Osteocyte (in vitro differentiated cells): ENCODE results near the gene OR4D6. TPM values are rescaled to one million over a fixed set of nuclear protein-coding genes. Genes with fewer than 3 reads are reported as not detected.

ENCODE experiments used
- DNase-seq: peaks from one replicate; pipeline ENCODE4 v3.0.0; 2021; ENCODE audit warnings: mixed read lengths; ENCODE audit not compliant: unreplicated experiment; ENCODE audit errors: extremely low spot score
- H3K27ac Mint-ChIP-seq: one replicate; pipeline ENCODE4 v1.8.0; 2021; ENCODE audit warnings: mild to moderate bottlenecking, mixed read lengths; ENCODE audit not compliant: unreplicated experiment
- H3K27me3 Mint-ChIP-seq: one replicate; pipeline ENCODE4 v1.8.0; 2021; ENCODE audit warnings: mixed read lengths; ENCODE audit not compliant: unreplicated experiment
- H3K36me3 Mint-ChIP-seq: one replicate; pipeline ENCODE4 v1.8.0; 2021; ENCODE audit warnings: mixed read lengths; ENCODE audit not compliant: unreplicated experiment
- H3K4me1 Mint-ChIP-seq: one replicate; pipeline ENCODE4 v1.8.0; 2021; ENCODE audit warnings: mixed read lengths; ENCODE audit not compliant: unreplicated experiment
- H3K4me3 Mint-ChIP-seq: one replicate; pipeline ENCODE4 v1.8.0; 2021; ENCODE audit warnings: mild to moderate bottlenecking, moderate library complexity, mixed read lengths; ENCODE audit not compliant: unreplicated experiment
- H3K9me3 Mint-ChIP-seq: one replicate; pipeline ENCODE4 v1.8.0; 2021; ENCODE audit warnings: mixed read lengths; ENCODE audit not compliant: unreplicated experiment
- CTCF ChIP-seq: fragments of 200-600 bp; sonication (generic); IDR thresholded peaks from 2 replicates; pipeline ENCODE4 v1.5.0; 2021; ENCODE audit warnings: antibody characterized with exemption, mild to moderate bottlenecking, moderate library complexity
- total RNA-seq: library from RNA; stranded (reverse); gene quantifications from 2 replicates; pipeline ENCODE4 v1.2.1, GENCODE V29; 2021

The OR4D6 gene
- total RNA-seq, 1 donor from 2014 or later: not detected

DNA sequence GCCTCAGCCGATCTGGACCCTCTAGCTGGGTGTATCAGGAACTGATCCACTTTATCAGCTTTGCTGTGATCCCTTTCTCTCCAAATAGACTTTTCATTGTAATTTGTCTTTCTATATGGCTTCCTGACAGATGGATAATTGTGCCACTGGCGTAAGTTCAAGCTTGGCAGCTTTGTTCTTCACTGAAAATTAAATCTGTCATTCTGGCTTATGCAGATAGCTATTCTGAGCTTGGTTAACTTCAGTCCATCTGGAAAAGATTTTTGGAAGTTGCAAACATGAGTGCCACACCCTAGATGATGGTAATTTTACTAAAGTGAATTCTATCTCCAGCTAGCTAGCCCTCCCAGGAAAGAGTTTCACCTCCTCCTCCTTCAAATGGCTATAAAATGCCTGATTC lies 38.6 kb upstream of the OR4D6 start:
- no peak overlapping the region for H3K27ac Mint-ChIP-seq
- H3K36me3 Mint-ChIP-seq: no peaks in the 10 kb centered on the region
- TF ChIP-seq CTCF: no peak
- H3K27me3 Mint-ChIP-seq: peaks cover 2% of the 10 kb centered on the region
- no peak overlapping the region for H3K4me3 Mint-ChIP-seq
- H3K9me3 Mint-ChIP-seq: no peaks in the 10 kb centered on the region
- DNase-seq: no peak
- no peaks in the 10 kb centered on the region for H3K4me1 Mint-ChIP-seq

DNA sequence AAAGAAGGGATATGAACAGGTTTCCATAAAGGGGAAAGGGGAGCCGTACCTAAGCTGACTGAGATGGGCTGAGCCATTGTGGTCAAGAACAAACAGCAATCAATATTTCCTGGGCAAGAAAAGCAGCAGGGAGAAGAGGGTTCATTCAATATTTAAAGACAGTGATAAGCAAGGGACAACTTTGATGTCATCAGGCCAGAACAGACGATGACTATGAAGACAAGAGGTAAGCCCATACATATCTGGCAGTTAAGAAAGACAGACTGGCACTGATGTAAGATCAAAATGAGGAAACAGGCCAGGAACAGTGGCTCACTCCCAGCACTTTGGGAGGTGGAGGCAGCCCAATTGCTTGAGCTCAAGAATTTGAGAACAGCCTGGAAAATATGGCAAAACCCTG lies 32.9 kb upstream of the OR4D6 start:
- no peak overlapping the region for H3K27ac Mint-ChIP-seq
- no peaks in the 10 kb centered on the region for H3K4me1 Mint-ChIP-seq
- no peak for TF ChIP-seq CTCF
- no peaks in the 10 kb centered on the region for H3K9me3 Mint-ChIP-seq
- no peak overlapping the region for H3K4me3 Mint-ChIP-seq
- peaks cover 17% of the 10 kb centered on the region for H3K27me3 Mint-ChIP-seq
- H3K36me3 Mint-ChIP-seq: no peaks in the 10 kb centered on the region
- no peak for DNase-seq

DNA sequence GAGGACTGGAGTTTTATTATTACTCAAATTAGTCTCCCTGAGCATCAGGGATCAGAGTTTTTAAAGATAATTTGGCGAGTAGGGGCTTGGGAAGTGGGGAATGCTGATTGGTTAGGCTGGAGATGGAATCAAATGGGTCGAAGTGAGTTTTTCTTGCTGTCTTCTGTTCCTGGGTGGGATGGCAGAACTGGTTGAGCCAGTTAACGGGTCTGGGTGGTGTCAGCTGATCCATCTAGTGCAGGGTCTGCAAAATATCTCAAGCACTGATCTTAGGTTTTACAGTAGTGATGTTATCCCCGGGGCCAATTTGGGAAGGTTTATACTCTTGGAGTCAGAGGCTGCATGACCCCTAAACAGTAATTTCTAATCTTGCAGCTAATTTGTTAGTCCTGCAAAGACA lies 31.6 kb upstream of the OR4D6 start:
- H3K27ac Mint-ChIP-seq: no peak overlapping the region

DNA sequence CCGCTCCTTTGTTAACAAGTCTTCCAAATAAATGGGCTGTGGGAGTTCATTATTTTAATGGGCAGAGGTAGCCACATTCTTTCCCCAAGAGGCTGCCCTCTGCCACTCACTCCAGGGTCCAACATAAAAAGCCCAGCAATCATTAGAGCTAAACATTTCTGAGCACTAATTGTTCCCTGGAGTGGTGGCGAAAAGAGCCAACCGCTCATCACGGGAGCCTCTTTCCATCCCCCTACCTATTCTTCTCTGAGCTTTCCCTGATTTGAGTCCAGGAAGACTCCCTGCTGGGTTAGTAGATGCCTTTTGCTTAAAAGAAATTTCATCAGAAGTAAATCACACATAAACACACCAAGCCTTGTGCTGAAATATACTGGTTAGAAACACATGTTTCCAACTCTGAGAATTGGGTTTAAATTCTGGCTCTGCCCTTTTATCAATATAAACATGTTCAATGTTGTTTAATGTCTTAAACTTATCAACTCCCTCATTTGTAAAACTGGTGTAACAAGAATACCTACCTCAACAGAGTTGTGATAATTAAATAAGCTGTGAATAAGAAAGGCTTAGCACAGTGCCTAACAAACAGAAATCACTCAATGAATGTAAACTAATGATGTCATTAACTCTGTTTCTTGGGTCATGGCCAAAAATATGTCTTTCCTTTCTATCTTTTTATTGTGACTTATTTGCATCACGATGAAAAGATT lies 30.2 kb upstream of the OR4D6 start, which contains the start of gene OR5A2:
TSS of gene OR5A2 (minus strand) at position 53 of the 707 bp plus-strand sequence. CDS start 3,460 bp downstream, outside the sequence.
- no peak within 1 kb of the TSS for H3K4me3 Mint-ChIP-seq
- no peak within 1 kb of the TSS for H3K27ac Mint-ChIP-seq
- H3K27me3 Mint-ChIP-seq: peaks cover 20% of the 10 kb centered on the region

More for the DNA sequence above, 31.6 kb upstream of the OR4D6 start:
- Mint-ChIP-seq H3K4me3 (no peak overlapping the region), H3K27me3 (peaks cover 21% of the 10 kb centered on the region), H3K36me3 (no peaks in the 10 kb centered on the region), H3K4me1 (no peaks in the 10 kb centered on the region), H3K9me3 (no peaks in the 10 kb centered on the region)
- no peak for DNase-seq
- no peak for TF ChIP-seq CTCF

DNA sequence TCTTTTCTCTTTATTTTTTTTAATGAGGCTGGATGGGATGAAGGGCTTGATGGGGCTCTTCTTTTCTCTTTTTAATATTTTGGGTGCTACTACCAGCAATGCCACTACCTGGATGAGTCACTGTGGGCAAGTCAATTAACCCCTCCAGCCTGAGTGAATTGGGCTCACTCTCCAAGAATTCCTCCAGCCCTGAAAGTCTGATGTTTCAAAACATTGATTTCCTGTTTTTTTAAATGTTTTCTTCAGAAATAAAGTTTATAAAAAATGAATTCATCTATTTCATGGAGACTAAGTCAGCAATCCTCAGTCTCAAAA lies 29.7 kb upstream of the OR4D6 start:
- Mint-ChIP-seq H3K4me3 (no peak overlapping the region), H3K27me3 (peaks cover 24% of the 10 kb centered on the region), H3K9me3 (no peaks in the 10 kb centered on the region), H3K4me1 (no peaks in the 10 kb centered on the region), H3K36me3 (no peaks in the 10 kb centered on the region), H3K27ac (no peak overlapping the region)
- no peak for DNase-seq
- no peak for TF ChIP-seq CTCF

More for the DNA sequence above, 30.2 kb upstream of the OR4D6 start, which contains the start of gene OR5A2:
- Mint-ChIP-seq H3K9me3 (no peaks in the 10 kb centered on the region), H3K4me1 (no peaks in the 10 kb centered on the region), H3K36me3 (no peaks in the 10 kb centered on the region)
- no peak for DNase-seq
- TF ChIP-seq CTCF: no peak
